Measurements from ENCODE around the gene ACKR1. TPM values are rescaled to one million over a fixed set of nuclear protein-coding genes. Genes with fewer than 3 reads are reported as not detected.

ACKR1 gene
- total RNA-seq, 1 donor from 2014 or later: not detected

GRCh38 chr1:159172614-159173291, 31.9 kb upstream of the ACKR1 start:
- H3K79me2 ChIP-seq (ENCODE audit: low read depth): peaks cover 8% of the 10 kb centered on the region
- Mint-ChIP-seq H3K36me3 (no peaks in the 10 kb centered on the region), H3K4me3 (peak overlapping the region; percentile 94), H3K4me1 (peaks cover 18% of the 10 kb centered on the region), H3K27me3 (ENCODE audit: insufficient read depth, low read depth) (peaks cover 8% of the 10 kb centered on the region), H3K27ac (no peak overlapping the region), H3K9me3 (no peaks in the 10 kb centered on the region)
- H3K36me3 ChIP-seq: no peaks in the 10 kb centered on the region
- H3K4me2 ChIP-seq: peak overlapping the region; percentile 96
- TF ChIP-seq EZH2phosphoT487 (IDR thresholded peaks at IDR 0.05): no peak
- TF ChIP-seq CTCF (IDR thresholded peaks at IDR 0.05): no peak
- TF ChIP-seq EZH2 (IDR thresholded peaks at IDR 0.05): no peak
- peaks cover 68% of the 10 kb centered on the region for H4K20me1 ChIP-seq (ENCODE audit: low read depth)
- H3K9ac ChIP-seq: no peak overlapping the region
- no peaks in the 10 kb centered on the region for H3K9me3 ChIP-seq (ENCODE audit: low read depth)
- peak; percentile 69 for DNase-seq (ENCODE audit: low spot score)
- H2AFZ ChIP-seq (replicated peaks): peak overlapping the region; percentile 48
- peaks cover 14% of the 10 kb centered on the region for H3K4me1 ChIP-seq
- no peak overlapping the region for H3K27ac ChIP-seq
- no peaks in the 10 kb centered on the region for H3F3A ChIP-seq (ENCODE audit: low read depth)
- H3K27me3 ChIP-seq: no peaks in the 10 kb centered on the region
- H3K4me3 ChIP-seq: peak overlapping the region; percentile 97

- Mint-ChIP-seq H3K27ac (no peak overlapping the region), H3K4me3 (peak overlapping the region; percentile 94), H3K27me3 (ENCODE audit: insufficient read depth, low read depth) (peaks cover 8% of the 10 kb centered on the region), H3K4me1 (peaks cover 18% of the 10 kb centered on the region), H3K9me3 (no peaks in the 10 kb centered on the region), H3K36me3 (no peaks in the 10 kb centered on the region)
- no peak overlapping the region for H3K9ac ChIP-seq
- no peaks in the 10 kb centered on the region for H3K36me3 ChIP-seq
- H3K9me3 ChIP-seq (ENCODE audit: low read depth): no peaks in the 10 kb centered on the region
- H3K27ac ChIP-seq: no peak overlapping the region
- peaks cover 74% of the 10 kb centered on the region for H4K20me1 ChIP-seq (ENCODE audit: low read depth)
- H3K79me2 ChIP-seq (ENCODE audit: low read depth): peaks cover 8% of the 10 kb centered on the region
- H3K4me2 ChIP-seq: peak overlapping the region; percentile 96
- TF ChIP-seq EZH2 (IDR thresholded peaks at IDR 0.05) (no peak), CTCF (IDR thresholded peaks at IDR 0.05) (no peak), EZH2phosphoT487 (IDR thresholded peaks at IDR 0.05) (no peak)
- no peaks in the 10 kb centered on the region for H3K27me3 ChIP-seq
- H2AFZ ChIP-seq (replicated peaks): no peak overlapping the region
- no peak for DNase-seq (ENCODE audit: low spot score)
- no peaks in the 10 kb centered on the region for H3F3A ChIP-seq (ENCODE audit: low read depth)
- H3K4me3 ChIP-seq: peak overlapping the region; percentile 97
- peaks cover 14% of the 10 kb centered on the region for H3K4me1 ChIP-seq
Measured at GRCh38 chr1:159173320-159173719, 31.4 kb upstream of the ACKR1 start.

GRCh38 chr1:159175571-159175970, 29.1 kb upstream of the ACKR1 start:
- Histone ChIP-seq H3K27me3 (no peaks in the 10 kb centered on the region), H3K9me3 (ENCODE audit: low read depth) (no peaks in the 10 kb centered on the region), H2AFZ (replicated peaks) (no peak overlapping the region), H3K36me3 (no peaks in the 10 kb centered on the region), H3K79me2 (ENCODE audit: low read depth) (peaks cover 8% of the 10 kb centered on the region), H3F3A (ENCODE audit: low read depth) (no peaks in the 10 kb centered on the region), H4K20me1 (ENCODE audit: low read depth) (peaks cover 93% of the 10 kb centered on the region), H3K4me3 (no peak overlapping the region), H3K4me2 (no peak overlapping the region), H3K9ac (no peak overlapping the region), H3K27ac (no peak overlapping the region), H3K4me1 (peaks cover 9% of the 10 kb centered on the region)
- Mint-ChIP-seq H3K27me3 (ENCODE audit: insufficient read depth, low read depth) (peaks cover 8% of the 10 kb centered on the region), H3K9me3 (no peaks in the 10 kb centered on the region), H3K4me1 (peaks cover 15% of the 10 kb centered on the region), H3K27ac (no peak overlapping the region), H3K4me3 (no peak overlapping the region), H3K36me3 (no peaks in the 10 kb centered on the region)
- no peak for TF ChIP-seq EZH2phosphoT487 (IDR thresholded peaks at IDR 0.05)
- no peak for TF ChIP-seq EZH2 (IDR thresholded peaks at IDR 0.05)
- no peak for TF ChIP-seq CTCF (IDR thresholded peaks at IDR 0.05)
- no peak for DNase-seq (ENCODE audit: low spot score)

Measured in neural progenitor cell (in vitro differentiated cells).